ENCODE data around the gene GNB5.
A peak's percentile ranks its signal among the peaks of the same experiment; 100 is the strongest.

The GNB5 gene

GRCh38 chr15:52164631-52165265, 26.4 kb downstream of the GNB5 start:
- no peak for DNase-seq

- peak; percentile 67 for DNase-seq
These were observed 27.6 kb downstream of the GNB5 start for GRCh38 chr15:52163321-52164190.

DNA sequence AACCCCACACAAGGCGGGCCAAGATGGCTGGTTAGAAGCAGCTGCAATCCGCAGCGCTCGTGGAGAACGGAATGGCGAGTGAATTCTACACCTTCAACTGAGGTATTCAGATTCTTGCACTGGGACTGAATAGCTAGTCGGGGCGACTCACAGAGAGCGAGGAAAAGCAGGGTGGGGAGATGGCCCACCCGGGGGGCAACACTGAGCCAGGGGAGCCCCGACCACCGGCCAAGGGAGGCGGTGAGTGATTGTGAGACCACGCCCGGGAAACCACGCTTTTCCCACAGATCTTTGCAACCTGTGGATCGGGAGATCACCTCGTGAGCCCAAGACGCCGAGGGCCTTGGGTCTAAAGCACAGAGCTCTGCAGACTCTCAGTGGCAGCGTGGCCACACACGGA, 28.3 kb downstream of the GNB5 start:
- DNase-seq, result no peak

- DNase-seq, result no peak
These were observed 28.9 kb downstream of the GNB5 start for GRCh38 chr15:52162260-52162659.

GRCh38 chr15:52161406-52161966, 29.7 kb downstream of the GNB5 start:
- DNase-seq, result no peak

- DNase-seq, result no peak
These were observed 31.5 kb downstream of the GNB5 start for GRCh38 chr15:52159645-52160044.

DNA sequence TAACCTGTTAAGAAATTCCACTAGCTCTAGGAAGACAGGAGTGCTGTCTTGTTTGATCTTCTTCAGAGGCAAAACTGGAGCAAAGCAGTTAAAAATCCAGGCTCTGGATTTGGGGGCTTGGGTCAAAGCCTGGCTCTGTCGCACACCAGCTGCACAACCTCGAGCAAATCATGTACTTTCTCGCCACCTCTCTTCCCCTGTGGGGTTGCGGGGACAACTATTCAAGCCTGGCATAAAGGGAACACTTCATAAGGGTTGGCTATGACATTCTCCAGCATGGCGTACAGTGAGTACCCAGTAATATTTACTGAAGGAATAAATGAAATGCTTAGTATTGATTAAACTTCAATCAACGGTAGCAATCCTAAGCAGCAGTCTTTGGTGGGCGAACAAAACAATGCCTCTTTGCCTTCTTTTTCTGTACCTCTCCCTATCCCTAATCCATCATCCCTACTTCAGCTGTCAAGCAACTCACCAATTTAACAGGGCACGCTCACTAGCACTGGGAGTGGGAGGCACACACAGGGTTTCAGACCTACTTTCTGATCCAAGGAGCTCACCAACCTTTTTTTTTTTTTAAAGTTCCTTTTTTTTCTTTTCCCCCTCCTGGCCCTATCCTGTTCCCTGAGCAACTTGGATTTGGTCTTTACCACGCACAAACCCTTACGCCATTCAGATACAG, 33.0 kb downstream of the GNB5 start:
- no peak for DNase-seq

- no peak for DNase-seq
These were observed 35.3 kb downstream of the GNB5 start for GRCh38 chr15:52155878-52156277.

GRCh38 chr15:52154896-52155865, 36.0 kb downstream of the GNB5 start:
- no peak for DNase-seq

GRCh38 chr15:52153900-52154895, 37.0 kb downstream of the GNB5 start:
- DNase-seq, result no peak

GRCh38 chr15:52151353-52151752, 39.8 kb downstream of the GNB5 start:
- no peak for DNase-seq

DNA sequence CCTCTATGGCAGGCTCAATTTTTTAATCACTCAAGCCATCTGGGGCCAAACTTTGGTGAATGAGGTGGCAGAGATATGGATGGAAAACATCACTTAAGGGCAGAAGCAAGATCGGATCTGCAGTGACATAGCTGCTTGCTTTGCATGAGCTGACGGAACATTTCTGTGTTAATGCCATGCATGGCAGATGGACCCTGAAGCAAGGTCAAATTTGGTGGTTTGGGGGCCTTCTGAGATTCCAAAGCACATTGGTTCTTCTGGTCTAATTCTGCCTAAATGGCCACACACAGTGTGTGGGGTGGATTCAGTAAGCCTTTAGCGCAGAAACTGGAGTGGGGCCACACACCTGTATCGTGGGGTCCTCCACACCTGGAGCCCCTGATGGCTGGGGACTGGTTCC, 40.3 kb downstream of the GNB5 start:
- no peak for DNase-seq

GRCh38 chr15:52150043-52150825, 41.0 kb downstream of the GNB5 start:
- DNase-seq, result no peak

DNA sequence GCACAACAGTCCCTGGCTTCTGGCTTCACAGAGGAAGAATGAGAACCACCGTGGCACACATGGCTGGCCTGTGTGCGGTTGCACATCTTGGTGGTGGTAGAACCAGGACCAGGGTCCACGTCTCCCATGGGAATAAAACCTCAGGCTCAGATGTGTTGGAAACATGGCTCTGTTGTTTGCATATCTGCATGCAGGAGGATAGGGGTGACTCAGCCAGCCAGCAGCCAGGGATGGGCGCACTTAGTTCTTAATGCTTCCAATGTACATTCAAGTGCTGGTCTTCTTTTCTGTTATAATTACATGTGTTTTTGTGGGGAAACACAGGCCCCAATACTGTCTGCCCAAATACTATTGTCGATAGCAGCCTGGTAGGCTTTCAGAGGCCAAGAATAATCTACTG, 42.8 kb downstream of the GNB5 start:
- DNase-seq, result no peak

DNA sequence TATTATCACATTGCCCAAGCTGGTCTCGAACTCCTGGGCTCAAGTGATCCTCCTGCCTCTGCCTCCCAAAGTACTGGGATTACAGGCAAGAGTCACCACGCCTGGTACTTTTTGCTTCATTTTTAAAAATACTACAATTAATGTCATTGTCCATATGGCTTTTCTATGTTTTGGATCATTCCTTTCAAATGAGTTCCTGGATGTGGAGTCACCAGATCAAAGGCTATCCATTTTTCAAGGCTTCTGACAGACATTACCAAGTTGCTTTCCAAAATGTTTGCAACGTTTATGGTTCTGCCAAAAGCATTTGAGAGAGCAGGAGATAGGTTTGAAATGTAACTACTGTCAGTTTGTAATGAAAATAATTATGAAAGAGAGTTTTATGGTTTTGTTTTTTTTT, 44.4 kb downstream of the GNB5 start:
- no peak for DNase-seq

GRCh38 chr15:52146261-52146660, 44.9 kb downstream of the GNB5 start:
- no peak for DNase-seq

DNA sequence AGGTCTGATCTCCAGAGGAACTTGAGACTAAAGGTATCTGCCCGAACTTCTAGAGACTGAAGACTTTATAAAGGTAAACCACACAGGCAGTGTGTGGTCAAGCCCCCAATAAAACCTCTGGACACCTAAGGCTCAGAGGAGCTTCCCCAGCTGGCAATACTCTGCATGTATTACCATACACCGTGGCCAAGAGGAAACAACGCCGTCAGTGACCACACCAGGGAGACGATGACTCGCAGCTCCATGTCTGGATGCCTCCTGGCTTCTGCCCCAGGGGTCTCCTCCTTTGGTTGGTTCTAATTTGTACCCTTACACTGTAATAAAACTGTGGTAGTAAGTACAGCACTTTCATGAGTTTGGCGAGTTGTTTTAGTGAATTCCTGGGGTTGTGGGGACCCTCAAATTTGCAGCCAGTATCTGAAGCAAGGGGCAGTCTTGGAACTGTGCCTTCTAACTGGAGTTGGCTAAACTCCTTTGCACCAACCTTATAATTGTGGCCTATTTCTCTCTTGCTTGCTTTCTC, 46.5 kb downstream of the GNB5 start:
- DNase-seq, result no peak

GRCh38 chr15:52143873-52144272, 47.3 kb downstream of the GNB5 start:
- DNase-seq, result no peak

DNA sequence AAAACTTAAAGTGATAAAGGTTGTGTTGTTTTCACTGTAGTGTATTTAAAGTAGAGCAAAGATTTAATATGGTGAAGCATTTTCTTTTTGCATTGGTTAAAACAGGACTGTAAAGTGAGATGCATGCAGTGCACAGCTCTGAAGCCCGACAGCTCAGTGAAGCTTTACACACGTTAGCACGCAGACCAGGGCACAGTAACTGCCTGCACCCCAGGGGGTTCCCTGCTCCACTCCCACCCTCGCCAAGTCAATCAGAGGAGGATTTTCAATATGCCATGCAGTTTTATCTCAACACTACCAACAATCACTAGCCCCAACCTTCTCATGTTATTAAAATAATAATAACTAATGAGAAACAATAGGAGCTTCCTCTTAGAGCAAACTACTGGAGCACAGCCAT, 50.5 kb downstream of the GNB5 start:
- no peak for DNase-seq

Measured in activated effector memory CD4-positive, alpha-beta T cell treated with anti-CD3 and anti-CD28 coated beads, Interleukin-2, amount 50 U/mL, for 16 hours (primary cell).